Measurements from ENCODE around the gene TMX1.

- TF ChIP-seq CSDC2 (CRISPR knock-in tag; IDR thresholded peaks at IDR 0.05) (no peak), POU6F1 (CRISPR knock-in tag; IDR thresholded peaks at IDR 0.05; ENCODE audit: borderline replicate concordance, low read depth) (no peak), GLIS3 (CRISPR knock-in tag; IDR thresholded peaks at IDR 0.05) (no peak), ESRRG (CRISPR knock-in tag; IDR thresholded peaks at IDR 0.05) (no peak), CSRNP3 (CRISPR knock-in tag; IDR thresholded peaks at IDR 0.05) (no peak), PPARA (CRISPR knock-in tag; IDR thresholded peaks at IDR 0.05; ENCODE audit: borderline replicate concordance) (no peak)
Observed at GRCh38 chr14:51216602-51217001, 23.4 kb upstream of the TMX1 start.

Data from SK-N-SH treated with all-trans-retinoic acid at 6 μM for 48 hours (cell line).